HPDE6-E6E7 (cell line): Measurements from ENCODE around the gene SKAP2.

Source experiments
- DNase-seq: peaks from one replicate; pipeline ENCODE4 v3.0.0; 2011; ENCODE audit warnings: missing footprints; ENCODE audit errors: extremely low spot score

Gene SKAP2

GRCh38 chr7:26696161-26696560 lies 168.2 kb downstream of the SKAP2 start:
- DNase-seq: no peak

GRCh38 chr7:26694713-26695112 lies 169.7 kb downstream of the SKAP2 start:
- no peak for DNase-seq

- DNase-seq: no peak
These were observed 170.2 kb downstream of the SKAP2 start for GRCh38 chr7:26694141-26694540.

- DNase-seq: no peak
These were observed 172.5 kb downstream of the SKAP2 start for GRCh38 chr7:26691886-26692285.

- DNase-seq: no peak
These were observed 173.0 kb downstream of the SKAP2 start for GRCh38 chr7:26691406-26691805.

- no peak for DNase-seq
These were observed 174.1 kb downstream of the SKAP2 start for GRCh38 chr7:26690135-26690805.

GRCh38 chr7:26688936-26689506 lies 175.4 kb downstream of the SKAP2 start:
- no peak for DNase-seq

GRCh38 chr7:26688388-26688787 lies 176.0 kb downstream of the SKAP2 start:
- no peak for DNase-seq

- no peak for DNase-seq
These were observed 177.4 kb downstream of the SKAP2 start for GRCh38 chr7:26687032-26687431.

GRCh38 chr7:26686448-26686981 lies 177.9 kb downstream of the SKAP2 start:
- DNase-seq: no peak

- no peak for DNase-seq
These were observed 178.8 kb downstream of the SKAP2 start for GRCh38 chr7:26685606-26686005.

- no peak for DNase-seq
These were observed 179.9 kb downstream of the SKAP2 start for GRCh38 chr7:26684447-26684846.

GRCh38 chr7:26683277-26683676 lies 181.1 kb downstream of the SKAP2 start:
- no peak for DNase-seq

- no peak for DNase-seq
These were observed 182.5 kb downstream of the SKAP2 start for GRCh38 chr7:26681819-26682418.

GRCh38 chr7:26680587-26680986 lies 183.8 kb downstream of the SKAP2 start:
- no peak for DNase-seq

- DNase-seq: peak; percentile 37
These were observed 189.1 kb downstream of the SKAP2 start for GRCh38 chr7:26675143-26675887.

- no peak for DNase-seq
These were observed 190.5 kb downstream of the SKAP2 start for GRCh38 chr7:26673858-26674257.

GRCh38 chr7:26673271-26673670 lies 191.1 kb downstream of the SKAP2 start:
- DNase-seq: no peak

- no peak for DNase-seq
These were observed 193.5 kb downstream of the SKAP2 start for GRCh38 chr7:26670841-26671240.

- no peak for DNase-seq
These were observed 194.1 kb downstream of the SKAP2 start for GRCh38 chr7:26670290-26670689.

GRCh38 chr7:26668821-26669220 lies 195.6 kb downstream of the SKAP2 start:
- no peak for DNase-seq

GRCh38 chr7:26667514-26668133 lies 196.8 kb downstream of the SKAP2 start:
- peak; percentile 39 for DNase-seq
